Kidney glomerular epithelial cell (primary cell): ENCODE measurements around the gene MCUB.

ENCODE experiments used
- DNase-seq: peaks from one replicate; lab custom pipeline; 2025; lab: John Stamatoyannopoulos, UW

MCUB gene

DNA sequence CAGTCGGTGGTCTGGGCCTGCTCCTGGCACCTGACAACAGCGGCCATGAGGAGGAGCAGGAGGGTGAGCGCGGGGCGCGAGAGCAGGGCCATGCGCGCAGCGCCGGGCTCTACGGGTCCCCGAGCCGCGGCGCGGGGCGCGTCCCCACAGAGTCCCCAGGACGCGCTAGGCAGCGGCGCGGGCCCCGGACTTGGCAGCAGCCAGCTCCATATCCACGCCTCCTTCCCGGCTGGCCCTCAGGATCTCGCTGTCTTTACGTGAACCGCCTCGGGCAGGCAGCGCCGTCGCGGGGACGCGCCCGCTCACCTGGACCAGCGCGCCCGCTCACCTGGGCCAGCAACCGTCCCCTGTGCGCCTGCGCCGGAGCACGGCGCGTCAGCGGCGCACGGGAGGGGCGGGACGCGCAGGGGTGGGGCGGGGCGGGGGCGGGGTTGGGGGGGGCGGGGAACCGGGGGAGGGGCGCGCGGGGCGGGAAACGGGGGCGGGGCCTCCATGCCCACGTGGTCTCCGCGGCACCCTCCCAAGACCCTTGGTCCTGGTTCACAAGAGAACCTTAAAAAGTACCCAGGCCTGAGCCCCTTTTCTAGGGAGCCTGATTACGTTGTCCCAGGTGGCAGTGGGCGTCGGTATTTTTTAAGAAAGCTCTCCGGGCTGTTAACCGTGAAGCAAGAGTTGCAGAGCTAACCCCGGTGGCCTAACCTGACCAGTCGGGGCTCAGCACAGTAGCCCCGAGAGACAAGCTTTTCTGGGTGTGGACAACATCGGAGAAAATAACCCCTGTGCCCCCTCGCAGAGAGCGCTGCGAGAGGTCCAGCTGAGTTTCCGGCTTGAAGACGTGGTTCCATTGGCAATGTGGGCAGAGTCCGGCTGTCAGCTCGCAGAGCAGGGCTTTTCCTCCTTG lies 169.9 kb downstream of the MCUB start, which contains the start of gene PLA2G12A:
Gene PLA2G12A (minus strand): TSS at position 353 of the 901 bp plus-strand sequence. CDS start 261 bp downstream, at position 92.
- DNase-seq: peak; percentile 46

DNA sequence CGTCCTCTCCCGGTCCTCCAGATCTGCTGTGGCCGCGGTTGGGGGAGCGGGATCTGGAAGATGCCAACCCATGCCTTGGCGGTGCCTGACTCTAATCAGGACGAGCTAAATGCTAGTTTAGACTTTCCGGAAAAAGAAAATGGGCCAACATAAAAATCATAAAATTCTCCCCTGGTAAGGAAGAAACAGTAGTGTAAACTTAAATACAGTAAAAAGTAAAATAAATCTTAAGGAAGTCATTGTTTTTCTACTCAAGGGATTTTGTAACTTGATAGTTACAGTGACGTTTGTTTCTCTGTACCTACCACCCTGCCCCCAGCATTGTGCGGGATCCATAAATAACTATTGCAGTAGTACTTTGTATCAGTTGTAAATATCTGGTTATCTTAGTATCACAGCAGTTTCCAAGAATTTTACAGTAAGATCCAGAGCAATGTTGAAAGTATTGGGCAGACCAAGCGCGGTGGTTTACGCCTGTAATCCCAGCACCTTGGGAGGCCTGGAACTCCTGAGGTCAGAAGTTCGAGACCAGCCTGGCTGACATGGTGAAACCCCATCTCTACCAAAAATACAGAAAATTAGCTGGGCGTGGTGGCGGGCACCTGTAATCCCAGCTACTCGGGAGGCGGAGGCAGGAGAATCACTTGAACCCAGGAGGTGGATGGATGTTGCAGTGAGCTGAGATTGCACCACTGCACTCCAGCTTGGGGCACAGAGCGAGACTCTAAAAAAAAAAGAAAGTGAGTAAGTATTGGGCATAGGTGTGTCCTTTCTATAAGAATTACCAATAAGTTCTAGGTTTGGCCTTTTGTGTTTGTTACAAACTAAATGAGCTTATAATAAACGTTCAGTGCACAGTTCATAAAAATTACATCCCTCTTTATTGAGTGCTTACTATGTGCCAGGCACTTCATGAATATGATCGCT lies 170.8 kb downstream of the MCUB start:
- no peak for DNase-seq

DNA sequence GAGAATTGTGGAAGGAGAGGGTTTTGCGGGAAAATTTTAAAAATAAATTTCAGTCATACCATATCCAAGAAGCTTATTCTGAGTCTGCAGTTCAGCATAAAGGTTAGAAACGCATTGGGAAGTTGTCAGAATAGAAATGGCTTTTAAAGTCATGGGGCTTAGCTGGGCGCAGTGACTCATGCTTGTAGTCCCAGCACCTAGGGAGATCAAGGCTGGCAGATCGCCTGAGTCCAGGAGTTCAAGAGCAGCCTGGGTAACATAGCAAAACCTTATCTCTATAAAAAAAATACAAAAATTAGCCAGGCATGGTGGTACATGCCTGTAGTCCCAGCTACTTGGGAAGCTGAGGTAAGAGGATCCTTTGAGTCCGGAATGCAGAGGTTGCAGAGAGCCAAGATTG lies 173.7 kb downstream of the MCUB start:
- DNase-seq: no peak

DNA sequence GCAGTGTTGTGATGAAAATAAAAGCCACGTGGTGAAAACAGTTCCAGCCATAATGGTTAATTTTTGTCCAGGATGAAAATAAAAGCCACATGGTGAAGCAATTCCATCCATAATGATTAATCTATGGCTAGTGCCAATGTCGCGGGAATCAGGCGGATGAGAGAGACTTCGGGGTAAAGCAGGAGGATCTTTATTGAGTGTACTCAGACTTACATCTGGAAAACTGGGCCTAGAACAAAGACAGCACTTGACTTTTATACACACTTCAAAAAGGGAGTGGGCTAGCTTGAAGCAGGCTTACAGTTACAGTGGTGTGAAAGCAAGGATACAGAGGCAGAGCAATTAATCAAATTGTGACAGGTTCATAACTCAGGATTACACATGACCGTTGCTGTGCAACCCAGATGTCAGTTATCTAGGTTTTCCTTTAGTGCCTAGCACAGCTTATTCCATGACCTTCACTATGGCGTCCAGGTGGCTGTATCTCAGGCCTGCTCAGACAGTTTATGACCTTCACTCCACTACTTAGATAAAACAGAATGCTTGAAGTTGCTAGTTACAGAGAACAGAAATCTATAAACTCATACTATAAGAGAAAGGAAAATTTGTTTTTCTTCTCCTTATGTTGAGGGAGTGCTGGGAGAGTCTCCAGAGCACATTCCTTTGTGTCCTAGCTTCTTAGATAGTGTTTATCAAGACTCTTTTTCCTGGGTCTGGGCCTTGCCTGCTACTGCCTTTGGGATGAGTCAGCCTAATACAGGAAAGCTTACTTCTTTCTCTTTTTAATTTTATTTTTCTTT lies 175.7 kb downstream of the MCUB start:
- peak; percentile 23 for DNase-seq
